Activated CD4-positive, alpha-beta memory T cell treated with anti-CD3 and anti-CD28 coated beads for 36 hours (primary cell): ENCODE measurements around the gene ATP6V1B1. TPM values are rescaled to one million over a fixed set of nuclear protein-coding genes. Genes with fewer than 3 reads are reported as not detected.
"Not testable (repeated sequence)": the region's sequence is repeated elsewhere in the genome, so short reads cannot be mapped to it uniquely, and the experiment has no call there.

Experiments
- CTCF ChIA-PET: fragments of 350-600 bp; sonication (Branson Sonifier 250); formaldehyde crosslinking; loops from one replicate; lab custom pipeline; 2021; ENCODE audit warnings: antibody characterized with exemption, inconsistent platforms; lab: Charles Lee
- POLR2A ChIA-PET: fragments of 350-600 bp; sonication (Branson Sonifier 250); formaldehyde crosslinking; loops from one replicate; lab custom pipeline; 2021; ENCODE audit warnings: antibody characterized with exemption; lab: Charles Lee
- DNase-seq: peaks from one replicate; pipeline ENCODE4 v3.0.0-alpha.2; 2020
- H3K27ac Mint-ChIP-seq: one replicate; pipeline ENCODE4 v1.8.0; 2021; ENCODE audit warnings: mixed read lengths
- H3K27me3 Mint-ChIP-seq: one replicate; pipeline ENCODE4 v1.8.0; 2021; ENCODE audit warnings: mixed read lengths
- H3K36me3 Mint-ChIP-seq: one replicate; pipeline ENCODE4 v1.8.0; 2021; ENCODE audit warnings: mixed read lengths
- H3K4me1 Mint-ChIP-seq: one replicate; pipeline ENCODE4 v1.8.0; 2021; ENCODE audit warnings: low read depth, mixed read lengths
- H3K4me3 Mint-ChIP-seq: one replicate; pipeline ENCODE4 v1.8.0; 2021; ENCODE audit warnings: mild to moderate bottlenecking, mixed read lengths
- H3K9me3 Mint-ChIP-seq: one replicate; pipeline ENCODE4 v1.8.0; 2021; ENCODE audit warnings: mixed read lengths
- intact Hi-C: fragments of 100-400 bp; cut with micrococcal nuclease; formaldehyde crosslinking; loops from one replicate; pipeline ENCODE4 v1.15.1; 2023
- total RNA-seq, 2 experiments: library from RNA; stranded (reverse); gene quantifications; one replicate each; pipeline ENCODE4 v1.2.3, GENCODE V29; 2021

Gene ATP6V1B1
- total RNA-seq, 2 experiments from 2014 or later = not detected

GRCh38 chr2:71006955-71007799 is 71.5 kb downstream of the ATP6V1B1 start:
- Mint-ChIP-seq H3K4me3 (no peak overlapping the region), H3K27ac (no peak overlapping the region), H3K27me3 (peaks cover 24% of the 10 kb centered on the region), H3K4me1 (no peaks in the 10 kb centered on the region), H3K9me3 (no peaks in the 10 kb centered on the region), H3K36me3 (no peaks in the 10 kb centered on the region)
- intact Hi-C loops = no loop called here
- CTCF ChIA-PET = interaction anchor here (0.7 to 1.1 kb wide), 2 partner anchors 43 to 223 kb away, joined by 3 read pairs; no protein-coding TSS in a partner anchor
- POLR2A ChIA-PET = no interaction called here
- DNase-seq = no peak

- H3K27ac Mint-ChIP-seq = no peak overlapping the region
- DNase-seq = no peak
- CTCF ChIA-PET = no interaction called here
- H3K4me1 Mint-ChIP-seq = no peaks in the 10 kb centered on the region
- peaks cover 24% of the 10 kb centered on the region for H3K27me3 Mint-ChIP-seq
- H3K36me3 Mint-ChIP-seq = no peaks in the 10 kb centered on the region
- H3K9me3 Mint-ChIP-seq = no peaks in the 10 kb centered on the region
- POLR2A ChIA-PET = no interaction called here
- intact Hi-C loops = no loop called here
- no peak overlapping the region for H3K4me3 Mint-ChIP-seq
Measured at GRCh38 chr2:71008342-71008741, 72.6 kb downstream of the ATP6V1B1 start.

GRCh38 chr2:71011786-71012185 is 76.1 kb downstream of the ATP6V1B1 start:
- H3K27me3 Mint-ChIP-seq = peaks cover 22% of the 10 kb centered on the region

More at GRCh38 chr2:71011786-71012185, 76.1 kb downstream of the ATP6V1B1 start:
- H3K4me1 Mint-ChIP-seq, POLR2A ChIA-PET, H3K27ac Mint-ChIP-seq, H3K4me3 Mint-ChIP-seq, intact Hi-C loops, H3K9me3 Mint-ChIP-seq, H3K36me3 Mint-ChIP-seq, DNase-seq: not testable (repeated sequence)
- CTCF ChIA-PET = interaction anchor here (2.4 kb wide), 1 partner anchor 27 kb away, joined by 6 read pairs; no protein-coding TSS in a partner anchor

Other genes starting within 250 kb of the ATP6V1B1 start
- gene ADD2, start 167.7 kb upstream of the ATP6V1B1 start, total RNA-seq = 1 to 10 TPM; 5.6 to 6.0 TPM
- not detected for gene FIGLA, start 145.3 kb upstream of the ATP6V1B1 start, total RNA-seq
- gene CLEC4F, start 115.3 kb upstream of the ATP6V1B1 start, total RNA-seq = not detected
- gene CD207, start 100.1 kb upstream of the ATP6V1B1 start, total RNA-seq = not detected
- not detected for gene VAX2, start 35.3 kb upstream of the ATP6V1B1 start, total RNA-seq
- gene ANKRD53, start 42.7 kb downstream of the ATP6V1B1 start, total RNA-seq = not detected
- 10 to 100 TPM; 29.0 to 29.9 TPM for gene TEX261, start 59.0 kb downstream of the ATP6V1B1 start, total RNA-seq
- gene NAGK, start 132.7 kb downstream of the ATP6V1B1 start, total RNA-seq = 10 to 100 TPM; 47.5 to 54.7 TPM
- 10 to 100 TPM; 12.0 to 16.1 TPM for gene MCEE, start 194.3 kb downstream of the ATP6V1B1 start, total RNA-seq
- gene MPHOSPH10, start 194.7 kb downstream of the ATP6V1B1 start, total RNA-seq = 10 to 100 TPM; 37.1 to 38.5 TPM